ENCODE measurements around the gene ZNF236. TPM values are rescaled to one million over a fixed set of nuclear protein-coding genes. Genes with fewer than 3 reads are reported as not detected.

ZNF236 gene
- total and polyA plus RNA-seq, 10 of the 15 experiments (the other 5 are each of a cell fraction or from before 2014, with no cell fraction given): 1.0 to 14.4 (median 5.9) TPM

- WGBS (ENCODE audit: insufficient coverage, insufficient replicate concordance, low lambda C conversion rate, missing lambda C conversion rate): 99% methylated on average over 7 of the region's 7 CpGs
- in situ Hi-C loops (cut with MboI): no loop called here
- H3K4me3 ChIP-seq: no peak overlapping the region
- H3K4me1 ChIP-seq (ENCODE audit: control insufficient read depth, insufficient read depth, low read length): no peaks in the 10 kb centered on the region; the same call in 1 of the 2 replicates
- no peak overlapping the region for H3K9ac ChIP-seq (ENCODE audit: control insufficient read depth, insufficient read depth, low read length)
- H2AFZ ChIP-seq (ENCODE audit: control insufficient read depth, low read depth, low read length): no peak overlapping the region
- no peak for ATAC-seq
- H3K27ac ChIP-seq (ENCODE audit: control insufficient read depth, insufficient read depth): no peak overlapping the region
- H3K9me3 ChIP-seq (replicated peaks; ENCODE audit: control insufficient read depth, insufficient read depth, low read length): no peaks in the 10 kb centered on the region
- ChIA-PET CTCF (interaction anchor here (0.5 to 2.8 kb wide), 4 partner anchors 8 to 137 kb away, joined by 3 to 11 read pairs (median 4); no protein-coding TSS in a partner anchor), POLR2A (no interaction called here), SMC1A (ENCODE audit: uncharacterized antibody, unreplicated experiment) (no interaction called here), RAD21 (ENCODE audit: unreplicated experiment) (interaction anchor here (1.5 kb wide), 1 partner anchor 69 kb away, joined by 3 read pairs; no protein-coding TSS in a partner anchor)
- no peaks in the 10 kb centered on the region for H3K27me3 ChIP-seq (replicated peaks in 1 of 2; ENCODE audit: control insufficient read depth in 2 of 2, insufficient read depth in 2 of 2, low read length in 1 of 2)
- peaks cover 15 to 38% of the 10 kb centered on the region in 2 experiments; a peak in 3 of 4 replicates for H3K36me3 ChIP-seq (ENCODE audit: control insufficient read depth in 2 of 2, insufficient read depth in 2 of 2, low read length in 1 of 2)
- FAIRE-seq: no peak
- TF ChIP-seq JUNB (IDR thresholded peaks at IDR 0.05): no peak
- TF ChIP-seq, protein P1, sequence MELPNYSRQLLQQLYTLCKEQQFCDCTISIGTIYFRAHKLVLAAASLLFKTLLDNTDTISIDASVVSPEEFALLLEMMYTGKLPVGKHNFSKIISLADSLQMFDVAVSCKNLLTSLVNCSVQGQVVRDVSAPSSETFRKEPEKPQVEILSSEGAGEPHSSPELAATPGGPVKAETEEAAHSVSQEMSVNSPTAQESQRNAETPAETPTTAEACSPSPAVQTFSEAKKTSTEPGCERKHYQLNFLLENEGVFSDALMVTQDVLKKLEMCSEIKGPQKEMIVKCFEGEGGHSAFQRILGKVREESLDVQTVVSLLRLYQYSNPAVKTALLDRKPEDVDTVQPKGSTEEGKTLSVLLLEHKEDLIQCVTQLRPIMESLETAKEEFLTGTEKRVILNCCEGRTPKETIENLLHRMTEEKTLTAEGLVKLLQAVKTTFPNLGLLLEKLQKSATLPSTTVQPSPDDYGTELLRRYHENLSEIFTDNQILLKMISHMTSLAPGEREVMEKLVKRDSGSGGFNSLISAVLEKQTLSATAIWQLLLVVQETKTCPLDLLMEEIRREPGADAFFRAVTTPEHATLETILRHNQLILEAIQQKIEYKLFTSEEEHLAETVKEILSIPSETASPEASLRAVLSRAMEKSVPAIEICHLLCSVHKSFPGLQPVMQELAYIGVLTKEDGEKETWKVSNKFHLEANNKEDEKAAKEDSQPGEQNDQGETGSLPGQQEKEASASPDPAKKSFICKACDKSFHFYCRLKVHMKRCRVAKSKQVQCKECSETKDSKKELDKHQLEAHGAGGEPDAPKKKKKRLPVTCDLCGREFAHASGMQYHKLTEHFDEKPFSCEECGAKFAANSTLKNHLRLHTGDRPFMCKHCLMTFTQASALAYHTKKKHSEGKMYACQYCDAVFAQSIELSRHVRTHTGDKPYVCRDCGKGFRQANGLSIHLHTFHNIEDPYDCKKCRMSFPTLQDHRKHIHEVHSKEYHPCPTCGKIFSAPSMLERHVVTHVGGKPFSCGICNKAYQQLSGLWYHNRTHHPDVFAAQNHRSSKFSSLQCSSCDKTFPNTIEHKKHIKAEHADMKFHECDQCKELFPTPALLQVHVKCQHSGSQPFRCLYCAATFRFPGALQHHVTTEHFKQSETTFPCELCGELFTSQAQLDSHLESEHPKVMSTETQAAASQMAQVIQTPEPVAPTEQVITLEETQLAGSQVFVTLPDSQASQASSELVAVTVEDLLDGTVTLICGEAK (IDR thresholded peaks at IDR 0.05; ENCODE audit: borderline replicate concordance): no peak
- TF ChIP-seq CEBPZ (IDR thresholded peaks at IDR 0.05; ENCODE audit: low read depth, low read length): no peak
- TF ChIP-seq HDAC6 (IDR thresholded peaks at IDR 0.05; ENCODE audit: unreplicated experiment): no peak
- no peak for TF ChIP-seq TCF12 (IDR thresholded peaks at IDR 0.05; ENCODE audit: low read depth, low read length)
- intact Hi-C loops (cut with micrococcal nuclease; ENCODE audit: unreplicated experiment): no loop called here
- H3K79me2 ChIP-seq (ENCODE audit: control insufficient read depth, insufficient read depth, low read length): no peaks in the 10 kb centered on the region
- no peaks in the 10 kb centered on the region for H4K20me1 ChIP-seq (ENCODE audit: control insufficient read depth, insufficient read depth)
- no TSS peak for BruUV-seq (replicated peaks)
- H3K4me2 ChIP-seq (ENCODE audit: control insufficient read depth, insufficient read depth): no peak overlapping the region
- no peak for DNase-seq (ENCODE audit: low read depth, low spot score)
Measured at GRCh38 chr18:76913583-76913982, 91.2 kb downstream of the ZNF236 start.
